Measurements from ENCODE around the gene GAL3ST3. TPM values are rescaled to one million over a fixed set of nuclear protein-coding genes. Genes with fewer than 3 reads are reported as not detected.

Gene GAL3ST3
- total RNA-seq, 2 experiments from 2014 or later = 0.17 TPM; not detected in 1

GRCh38 chr11:66068154-66068821, 19.3 kb upstream of the GAL3ST3 start:
- no peaks in the 10 kb centered on the region for H3K27me3 Mint-ChIP-seq (ENCODE audit: low read depth)
- intact Hi-C loops (cut with micrococcal nuclease) = loop anchor here (1.0 to 2.0 kb wide), 2 partner anchors 59 to 66 kb away; no protein-coding TSS in a partner anchor
- peak overlapping the region; percentile 97 for H3K27ac Mint-ChIP-seq
- no peak overlapping the region for H3K4me3 Mint-ChIP-seq
- peak; percentile 86 for DNase-seq
- CTCF ChIA-PET = interaction anchor here (0.6 to 6.4 kb wide), 34 partner anchors 9 to 244 kb away, joined by 3 to 61 read pairs (median 5); partner anchors contain the start of gene SF3B2
- no peaks in the 10 kb centered on the region for H3K9me3 Mint-ChIP-seq
- H3K36me3 Mint-ChIP-seq (ENCODE audit: low read depth) = peaks cover 57% of the 10 kb centered on the region
- peaks cover 64% of the 10 kb centered on the region for H3K4me1 Mint-ChIP-seq (ENCODE audit: low read depth)

- H3K9me3 Mint-ChIP-seq = no peaks in the 10 kb centered on the region
- peak overlapping the region; percentile 97 for H3K27ac Mint-ChIP-seq
- H3K36me3 Mint-ChIP-seq (ENCODE audit: low read depth) = peaks cover 60% of the 10 kb centered on the region
- no peaks in the 10 kb centered on the region for H3K27me3 Mint-ChIP-seq (ENCODE audit: low read depth)
- intact Hi-C loops (cut with micrococcal nuclease) = loop anchor here (1.0 to 2.0 kb wide), 2 partner anchors 59 to 67 kb away; no protein-coding TSS in a partner anchor
- no peak overlapping the region for H3K4me3 Mint-ChIP-seq
- DNase-seq = no peak
- peaks cover 64% of the 10 kb centered on the region for H3K4me1 Mint-ChIP-seq (ENCODE audit: low read depth)
- CTCF ChIA-PET = interaction anchor here (1.0 to 6.4 kb wide), 26 partner anchors 9 to 158 kb away, joined by 3 to 61 read pairs (median 6); partner anchors contain the start of genes BANF1 and SF3B2
Measured at GRCh38 chr11:66067640-66068039, 18.7 kb upstream of the GAL3ST3 start.

GRCh38 chr11:66066751-66067150, 17.8 kb upstream of the GAL3ST3 start:
- no peak overlapping the region for H3K4me3 Mint-ChIP-seq
- no peak for DNase-seq
- H3K36me3 Mint-ChIP-seq (ENCODE audit: low read depth) = peaks cover 58% of the 10 kb centered on the region
- CTCF ChIA-PET = interaction anchor here (0.6 to 6.4 kb wide), 10 partner anchors 13 to 134 kb away, joined by 3 to 61 read pairs (median 16); partner anchors contain the start of genes BANF1 and SF3B2
- H3K27ac Mint-ChIP-seq = peak overlapping the region; percentile 82
- H3K4me1 Mint-ChIP-seq (ENCODE audit: low read depth) = peaks cover 60% of the 10 kb centered on the region
- no peaks in the 10 kb centered on the region for H3K27me3 Mint-ChIP-seq (ENCODE audit: low read depth)
- intact Hi-C loops (cut with micrococcal nuclease) = no loop called here
- no peaks in the 10 kb centered on the region for H3K9me3 Mint-ChIP-seq

- H3K4me3 Mint-ChIP-seq = no peak overlapping the region
- peak overlapping the region; percentile 68 for H3K27ac Mint-ChIP-seq
- H3K27me3 Mint-ChIP-seq (ENCODE audit: low read depth) = no peaks in the 10 kb centered on the region
- CTCF ChIA-PET = interaction anchor here (1.0 to 5.2 kb wide), 3 partner anchors 9 to 19 kb away, joined by 3 to 37 read pairs (median 19); no protein-coding TSS in a partner anchor
- H3K36me3 Mint-ChIP-seq (ENCODE audit: low read depth) = peaks cover 73% of the 10 kb centered on the region
- H3K4me1 Mint-ChIP-seq (ENCODE audit: low read depth) = peaks cover 78% of the 10 kb centered on the region
- no peak for DNase-seq
- no peaks in the 10 kb centered on the region for H3K9me3 Mint-ChIP-seq
- intact Hi-C loops (cut with micrococcal nuclease) = no loop called here
Measured at GRCh38 chr11:66064571-66064970, 15.6 kb upstream of the GAL3ST3 start.

GRCh38 chr11:66063900-66064299, 14.9 kb upstream of the GAL3ST3 start:
- Mint-ChIP-seq H3K27ac (no peak overlapping the region), H3K27me3 (ENCODE audit: low read depth) (no peaks in the 10 kb centered on the region), H3K4me1 (ENCODE audit: low read depth) (peaks cover 77% of the 10 kb centered on the region), H3K36me3 (ENCODE audit: low read depth) (peaks cover 73% of the 10 kb centered on the region), H3K9me3 (no peaks in the 10 kb centered on the region), H3K4me3 (no peak overlapping the region)
- CTCF ChIA-PET = interaction anchor here (0.5 to 2.4 kb wide), 2 partner anchors 18 to 294 kb away, joined by 5 to 19 read pairs; no protein-coding TSS in a partner anchor
- intact Hi-C loops (cut with micrococcal nuclease) = no loop called here
- no peak for DNase-seq

GRCh38 chr11:66062408-66062807, 13.4 kb upstream of the GAL3ST3 start:
- H3K4me3 Mint-ChIP-seq = no peak overlapping the region
- peak overlapping the region; percentile 69 for H3K27ac Mint-ChIP-seq
- peaks cover 71% of the 10 kb centered on the region for H3K36me3 Mint-ChIP-seq (ENCODE audit: low read depth)
- intact Hi-C loops (cut with micrococcal nuclease) = no loop called here
- CTCF ChIA-PET = interaction anchor here (0.7 to 2.4 kb wide), 3 partner anchors 11 to 95 kb away, joined by 3 to 19 read pairs (median 4); no protein-coding TSS in a partner anchor
- H3K9me3 Mint-ChIP-seq = no peaks in the 10 kb centered on the region
- H3K4me1 Mint-ChIP-seq (ENCODE audit: low read depth) = peaks cover 69% of the 10 kb centered on the region
- DNase-seq = no peak
- H3K27me3 Mint-ChIP-seq (ENCODE audit: low read depth) = no peaks in the 10 kb centered on the region

- intact Hi-C loops (cut with micrococcal nuclease) = no loop called here
- peak overlapping the region; percentile 82 for H3K27ac Mint-ChIP-seq
- H3K36me3 Mint-ChIP-seq (ENCODE audit: low read depth) = peaks cover 74% of the 10 kb centered on the region
- peaks cover 60% of the 10 kb centered on the region for H3K4me1 Mint-ChIP-seq (ENCODE audit: low read depth)
- no peaks in the 10 kb centered on the region for H3K27me3 Mint-ChIP-seq (ENCODE audit: low read depth)
- CTCF ChIA-PET = no interaction called here
- peak overlapping the region; percentile 10 for H3K4me3 Mint-ChIP-seq
- no peaks in the 10 kb centered on the region for H3K9me3 Mint-ChIP-seq
- DNase-seq = no peak
Measured at GRCh38 chr11:66061268-66061667, 12.3 kb upstream of the GAL3ST3 start.

GRCh38 chr11:66059966-66060680, 11.2 kb upstream of the GAL3ST3 start:
- H3K9me3 Mint-ChIP-seq = no peaks in the 10 kb centered on the region
- H3K4me3 Mint-ChIP-seq = no peak overlapping the region
- DNase-seq = no peak
- no peaks in the 10 kb centered on the region for H3K27me3 Mint-ChIP-seq (ENCODE audit: low read depth)
- H3K4me1 Mint-ChIP-seq (ENCODE audit: low read depth) = peaks cover 58% of the 10 kb centered on the region
- intact Hi-C loops (cut with micrococcal nuclease) = no loop called here
- CTCF ChIA-PET = interaction anchor here (1.1 to 2.6 kb wide), 5 partner anchors 8 to 175 kb away, joined by 3 to 18 read pairs (median 5); no protein-coding TSS in a partner anchor
- peaks cover 75% of the 10 kb centered on the region for H3K36me3 Mint-ChIP-seq (ENCODE audit: low read depth)
- H3K27ac Mint-ChIP-seq = peak overlapping the region; percentile 82

GRCh38 chr11:66056501-66056900, 7.5 kb upstream of the GAL3ST3 start:
- DNase-seq = no peak
- Mint-ChIP-seq H3K9me3 (no peaks in the 10 kb centered on the region), H3K4me1 (ENCODE audit: low read depth) (peaks cover 53% of the 10 kb centered on the region), H3K36me3 (ENCODE audit: low read depth) (peaks cover 65% of the 10 kb centered on the region), H3K27me3 (ENCODE audit: low read depth) (no peaks in the 10 kb centered on the region), H3K27ac (peak overlapping the region; percentile 31), H3K4me3 (no peak overlapping the region)
- CTCF ChIA-PET = interaction anchor here (1.1 to 6.7 kb wide), 3 partner anchors 9 to 11 kb away, joined by 3 to 58 read pairs (median 29); no protein-coding TSS in a partner anchor
- intact Hi-C loops (cut with micrococcal nuclease) = no loop called here

GRCh38 chr11:66055021-66055420, 6.1 kb upstream of the GAL3ST3 start:
- no peak for DNase-seq
- no peaks in the 10 kb centered on the region for H3K9me3 Mint-ChIP-seq
- H3K27ac Mint-ChIP-seq = no peak overlapping the region
- CTCF ChIA-PET = interaction anchor here (0.7 to 6.7 kb wide), 3 partner anchors 10 to 13 kb away, joined by 3 to 58 read pairs (median 29); no protein-coding TSS in a partner anchor
- peak overlapping the region; percentile 47 for H3K4me3 Mint-ChIP-seq
- H3K27me3 Mint-ChIP-seq (ENCODE audit: low read depth) = no peaks in the 10 kb centered on the region
- peaks cover 50% of the 10 kb centered on the region for H3K36me3 Mint-ChIP-seq (ENCODE audit: low read depth)
- intact Hi-C loops (cut with micrococcal nuclease) = no loop called here
- H3K4me1 Mint-ChIP-seq (ENCODE audit: low read depth) = peaks cover 48% of the 10 kb centered on the region

- peak overlapping the region; percentile 96 for H3K27ac Mint-ChIP-seq
- intact Hi-C loops (cut with micrococcal nuclease) = loop anchor here (1.0 to 5.0 kb wide), 7 partner anchors 17 to 206 kb away; partner anchors contain the start of genes BANF1, C11orf68, CCDC85B and DRAP1
- no peak for DNase-seq
- CTCF ChIA-PET = interaction anchor here (0.6 to 6.7 kb wide), 13 partner anchors 7 to 340 kb away, joined by 3 to 58 read pairs (median 3); partner anchors contain the start of gene KAT5
- H3K9me3 Mint-ChIP-seq = no peaks in the 10 kb centered on the region
- peaks cover 7% of the 10 kb centered on the region for H3K27me3 Mint-ChIP-seq (ENCODE audit: low read depth)
- peaks cover 41% of the 10 kb centered on the region for H3K4me1 Mint-ChIP-seq (ENCODE audit: low read depth)
- peaks cover 33% of the 10 kb centered on the region for H3K36me3 Mint-ChIP-seq (ENCODE audit: low read depth)
- H3K4me3 Mint-ChIP-seq = peak overlapping the region; percentile 99
Measured at GRCh38 chr11:66052664-66052982, 3.7 kb upstream of the GAL3ST3 start.
